SU-DHL-6 (cell line): ENCODE results near the gene PRRG4.

Experiments used
- H2AFZ ChIP-seq: fragments of 200-600 bp; sonication (generic); 2 replicates; pipeline ENCODE4 v1.6.1; 2014; ENCODE audit warnings: low read depth, mild to moderate bottlenecking, moderate library complexity, mixed read lengths, antibody characterized with exemption, low read length; ENCODE audit not compliant: severe bottlenecking
- H3F3A ChIP-seq: fragments of 200-600 bp; shearing (Covaris generic); 2 replicates; pipeline ENCODE4 v1.6.0; 2016; ENCODE audit warnings: antibody characterized with exemption, mild to moderate bottlenecking; ENCODE audit not compliant: insufficient read depth
- H3K27ac ChIP-seq: fragments of 200-600 bp; sonication (generic); 2 replicates; pipeline ENCODE4 v1.5.1; 2016; ENCODE audit warnings: low read depth, mild to moderate bottlenecking, low read length, moderate library complexity, mixed read lengths
- H3K27me3 ChIP-seq: fragments of 200-600 bp; sonication (generic), shearing (Covaris generic); 2 replicates; pipeline ENCODE4 v1.6.0; 2014; ENCODE audit warnings: mild to moderate bottlenecking, low read length
- H3K36me3 ChIP-seq: fragments of 200-600 bp; sonication (generic); 2 replicates; pipeline ENCODE4 v1.6.1; 2014; ENCODE audit warnings: mild to moderate bottlenecking, low read length, mixed read lengths
- H3K4me2 ChIP-seq: fragments of 300-600, 200-600 bp; shearing (Covaris generic), sonication (generic); 2 replicates; pipeline ENCODE4 v1.6.0; 2014; ENCODE audit warnings: low read length, low read depth, mild to moderate bottlenecking; ENCODE audit not compliant: poor library complexity, severe bottlenecking
- H3K4me3 ChIP-seq: fragments of 200-600 bp; sonication (generic); 2 replicates; pipeline ENCODE4 v1.5.1; 2014; ENCODE audit warnings: antibody characterized with exemption, low read length, mild to moderate bottlenecking, mixed read lengths; ENCODE audit not compliant: insufficient read depth, poor library complexity, severe bottlenecking
- H3K79me2 ChIP-seq: fragments of 200-600 bp; sonication (generic); 2 replicates; pipeline ENCODE4 v1.6.1; 2014; ENCODE audit warnings: mild to moderate bottlenecking, low read length, moderate library complexity; ENCODE audit not compliant: insufficient read depth
- H3K9ac ChIP-seq: fragments of 200-600 bp; sonication (generic); 2 replicates; pipeline ENCODE4 v1.7.0; 2014; ENCODE audit warnings: mild to moderate bottlenecking, low read length
- H3K9me2 ChIP-seq: fragments of 200-600 bp; sonication (generic); replicated peaks from 2 replicates; pipeline ENCODE4 v1.6.1; 2014; ENCODE audit warnings: low read length; ENCODE audit not compliant: insufficient read depth
- H3K9me3 ChIP-seq: fragments of 200-600 bp; sonication (generic); 2 replicates; pipeline ENCODE4 v1.6.1; 2014; ENCODE audit warnings: low read length, mixed read lengths; ENCODE audit not compliant: insufficient read depth
- H4K20me1 ChIP-seq: fragments of 200-600 bp; sonication (generic); 2 replicates; pipeline ENCODE4 v1.6.1; 2014; ENCODE audit warnings: low read depth, mild to moderate bottlenecking, antibody characterized with exemption, low read length, moderate library complexity, mixed read lengths
- CTCF ChIP-seq: fragments of 200-600 bp; sonication (generic); IDR thresholded peaks from one replicate; pipeline ENCODE4 v1.5.1; 2017; ENCODE audit warnings: antibody characterized with exemption, mild to moderate bottlenecking, low read length, moderate library complexity; ENCODE audit not compliant: insufficient read depth, poor library complexity, severe bottlenecking
- EZH2phosphoT487 ChIP-seq: fragments of 200-600 bp; sonication (generic), shearing (Covaris generic); conservative IDR thresholded peaks from 2 replicates; pipeline ENCODE4 v1.6.1; 2018; ENCODE audit warnings: mild to moderate bottlenecking, antibody characterized with exemption, low read length, moderate library complexity, mixed read lengths

PRRG4 gene

GRCh38 chr11:32830413-32830738, 649 bp downstream of the PRRG4 start:
- Histone ChIP-seq H3K9ac (no peak overlapping the region), H4K20me1 (no peaks in the 10 kb centered on the region), H3K79me2 (no peaks in the 10 kb centered on the region), H3K27me3 (no peaks in the 10 kb centered on the region), H3F3A (no peaks in the 10 kb centered on the region), H3K9me3 (no peaks in the 10 kb centered on the region), H3K36me3 (no peaks in the 10 kb centered on the region), H3K27ac (no peak overlapping the region), H3K4me2 (no peak overlapping the region), H3K4me3 (no peak overlapping the region), H2AFZ (no peak overlapping the region), H3K9me2 (no peaks in the 10 kb centered on the region)
- no peak for TF ChIP-seq EZH2phosphoT487
- TF ChIP-seq CTCF, result no peak

GRCh38 chr11:32830796-32831195, 1.1 kb downstream of the PRRG4 start:
- Histone ChIP-seq H3K27ac (no peak overlapping the region), H3K79me2 (no peaks in the 10 kb centered on the region), H3K4me3 (no peak overlapping the region), H3K4me2 (no peak overlapping the region), H2AFZ (no peak overlapping the region), H3F3A (no peaks in the 10 kb centered on the region), H3K9me2 (no peaks in the 10 kb centered on the region), H3K9me3 (no peaks in the 10 kb centered on the region), H3K9ac (no peak overlapping the region), H4K20me1 (no peaks in the 10 kb centered on the region), H3K27me3 (no peaks in the 10 kb centered on the region), H3K36me3 (no peaks in the 10 kb centered on the region)
- TF ChIP-seq CTCF, result no peak
- no peak for TF ChIP-seq EZH2phosphoT487

GRCh38 chr11:32831221-32831620, 1.5 kb downstream of the PRRG4 start:
- Histone ChIP-seq H4K20me1 (no peaks in the 10 kb centered on the region), H2AFZ (no peak overlapping the region), H3F3A (no peaks in the 10 kb centered on the region), H3K36me3 (no peaks in the 10 kb centered on the region), H3K9ac (no peak overlapping the region), H3K9me2 (no peaks in the 10 kb centered on the region), H3K4me2 (no peak overlapping the region), H3K27me3 (no peaks in the 10 kb centered on the region), H3K4me3 (no peak overlapping the region), H3K79me2 (no peaks in the 10 kb centered on the region), H3K27ac (no peak overlapping the region), H3K9me3 (no peaks in the 10 kb centered on the region)
- TF ChIP-seq EZH2phosphoT487, result no peak
- TF ChIP-seq CTCF, result no peak

- TF ChIP-seq EZH2phosphoT487, result no peak
- no peak for TF ChIP-seq CTCF
- no peaks in the 10 kb centered on the region for H3F3A ChIP-seq
- H3K36me3 ChIP-seq, result no peaks in the 10 kb centered on the region
- no peak overlapping the region for H3K27ac ChIP-seq
- no peaks in the 10 kb centered on the region for H4K20me1 ChIP-seq
- no peak overlapping the region for H3K4me2 ChIP-seq
- H2AFZ ChIP-seq, result no peak overlapping the region
- H3K27me3 ChIP-seq, result no peaks in the 10 kb centered on the region
- no peak overlapping the region for H3K9ac ChIP-seq
- no peaks in the 10 kb centered on the region for H3K79me2 ChIP-seq
- no peaks in the 10 kb centered on the region for H3K9me2 ChIP-seq
- H3K9me3 ChIP-seq, result no peaks in the 10 kb centered on the region
- H3K4me3 ChIP-seq, result no peak overlapping the region
Measured at GRCh38 chr11:32833921-32834320, 4.2 kb downstream of the PRRG4 start.
